H9 (cell line): ENCODE data around the gene APOA1. TPM values are rescaled to one million over a fixed set of nuclear protein-coding genes. Genes with fewer than 3 reads are reported as not detected.

Experiments used
- DNase-seq: peaks from one replicate; pipeline ENCODE4 v3.0.0-alpha.2; 2017
- H2AFZ ChIP-seq: one replicate; pipeline ENCODE4 v1.6.1; 2013; ENCODE audit warnings: mild to moderate bottlenecking, low read length, control low read depth, moderate library complexity
- H2AK5ac ChIP-seq: 2 replicates; pipeline ENCODE4 v1.6.1; 2013; ENCODE audit warnings: low read length, control low read depth, mixed read lengths; ENCODE audit not compliant: insufficient read length
- H2BK120ac ChIP-seq: one replicate; pipeline ENCODE4 v1.6.1; 2013; ENCODE audit warnings: low read depth, mild to moderate bottlenecking, low read length, control low read depth, inconsistent platforms; ENCODE audit not compliant: poor library complexity, severe bottlenecking
- H2BK12ac ChIP-seq: 2 replicates; pipeline ENCODE4 v1.6.1; 2013; ENCODE audit warnings: low read length, control low read depth, mixed read lengths, low read depth; ENCODE audit not compliant: insufficient read length
- H2BK15ac ChIP-seq: 2 replicates; pipeline ENCODE4 v1.6.1; 2013; ENCODE audit warnings: low read depth, low read length, control low read depth
- H2BK20ac ChIP-seq: one replicate; pipeline ENCODE4 v1.6.1; 2013; ENCODE audit warnings: low read depth, mild to moderate bottlenecking, low read length, control low read depth, inconsistent platforms; ENCODE audit not compliant: poor library complexity, severe bottlenecking
- H2BK5ac ChIP-seq: 2 replicates; pipeline ENCODE4 v1.6.1; 2013; ENCODE audit warnings: low read length, control low read depth, mixed read lengths; ENCODE audit not compliant: insufficient read length
- H3K14ac ChIP-seq: 2 replicates; pipeline ENCODE4 v1.6.1; 2013; ENCODE audit warnings: low read length, control low read depth; ENCODE audit not compliant: insufficient read depth
- H3K18ac ChIP-seq: 2 replicates; pipeline ENCODE4 v1.6.1; 2013; ENCODE audit warnings: low read depth, mild to moderate bottlenecking, mixed read lengths, low read length, control low read depth; ENCODE audit not compliant: insufficient read length
- H3K23ac ChIP-seq: 2 replicates; pipeline ENCODE4 v1.6.1; 2013; ENCODE audit warnings: low read length, control low read depth, mixed read lengths, low read depth; ENCODE audit not compliant: insufficient read length
- H3K23me2 ChIP-seq: 2 replicates; pipeline ENCODE4 v1.6.1; 2013; ENCODE audit warnings: low read depth, mild to moderate bottlenecking, mixed read lengths, low read length, control low read depth; ENCODE audit not compliant: insufficient read length, poor library complexity, severe bottlenecking
- H3K27ac ChIP-seq: 2 replicates; pipeline ENCODE4 v1.5.1; 2013; ENCODE audit warnings: low read length, control low read depth, mixed read lengths, low read depth; ENCODE audit not compliant: insufficient read length
- H3K27me3 ChIP-seq: 2 replicates; pipeline ENCODE4 v1.6.1; 2013; ENCODE audit warnings: low read length, control low read depth, inconsistent platforms; ENCODE audit not compliant: insufficient read depth
- H3K4ac ChIP-seq: 2 replicates; pipeline ENCODE4 v1.6.1; 2013; ENCODE audit warnings: low read depth, mild to moderate bottlenecking, control low read depth, inconsistent platforms, low read length, moderate library complexity
- H3K4me1 ChIP-seq: 2 replicates; pipeline ENCODE4 v1.6.1; 2013; ENCODE audit warnings: low read length, control low read depth, inconsistent platforms; ENCODE audit not compliant: insufficient read depth
- H3K4me2 ChIP-seq: 2 replicates; pipeline ENCODE4 v1.6.1; 2013; ENCODE audit warnings: low read length, control low read depth, mixed read lengths; ENCODE audit not compliant: insufficient read length, insufficient read depth
- H3K56ac ChIP-seq: 2 replicates; pipeline ENCODE4 v1.6.1; 2013; ENCODE audit warnings: low read depth, mild to moderate bottlenecking, mixed read lengths, low read length, control low read depth; ENCODE audit not compliant: insufficient read length
- H3K79me1 ChIP-seq: 2 replicates; pipeline ENCODE4 v1.6.1; 2013; ENCODE audit warnings: low read depth, mild to moderate bottlenecking, moderate library complexity, low read length, control low read depth, inconsistent platforms; ENCODE audit not compliant: insufficient read depth, poor library complexity, severe bottlenecking
- H3K79me2 ChIP-seq: 2 replicates; pipeline ENCODE4 v1.6.1; 2013; ENCODE audit warnings: low read length, control low read depth, inconsistent platforms; ENCODE audit not compliant: insufficient read depth
- H3K9ac ChIP-seq: 2 replicates; pipeline ENCODE4 v1.6.1; 2013; ENCODE audit warnings: low read length, control low read depth, mixed read lengths; ENCODE audit not compliant: insufficient read length; ENCODE audit errors: extremely low read depth
- H3K9me3 ChIP-seq: one replicate; pipeline ENCODE4 v1.6.1; 2013; ENCODE audit warnings: low read depth, low read length, inconsistent platforms; ENCODE audit not compliant: control insufficient read depth
- H3T11ph ChIP-seq: one replicate; pipeline ENCODE4 v1.6.1; 2013; ENCODE audit warnings: mild to moderate bottlenecking, low read length, control low read depth, inconsistent platforms
- H4K20me1 ChIP-seq: one replicate; pipeline ENCODE4 v1.6.1; 2013; ENCODE audit not compliant: control insufficient read depth, insufficient read length, insufficient read depth
- H4K5ac ChIP-seq: 2 replicates; pipeline ENCODE4 v1.6.1; 2013; ENCODE audit warnings: low read depth, mild to moderate bottlenecking, mixed read lengths, low read length, control low read depth; ENCODE audit not compliant: insufficient read length
- H4K8ac ChIP-seq: replicated peaks from 2 replicates; pipeline ENCODE4 v1.6.1; 2013; ENCODE audit warnings: low read length, control low read depth, mixed read lengths, low read depth; ENCODE audit not compliant: insufficient read length
- H4K91ac ChIP-seq: 2 replicates; pipeline ENCODE4 v1.6.1; 2013; ENCODE audit warnings: low read depth, mild to moderate bottlenecking, moderate library complexity, mixed read lengths, low read length, control low read depth; ENCODE audit not compliant: insufficient read length
- H3K27ac Mint-ChIP-seq, 3 experiments: 2 replicates in 2 of 3; 3 replicates in 1 of 3; pipeline ENCODE4 v1.8.0; 2020 to 2021; ENCODE audit warnings: mixed read lengths in 3 of 3, mild to moderate bottlenecking in 1 of 3, moderate library complexity in 1 of 3
- H3K27me3 Mint-ChIP-seq: 2 replicates; pipeline ENCODE4 v1.8.0; 2021; ENCODE audit warnings: low read depth, mild to moderate bottlenecking, moderate library complexity, mixed read lengths
- H3K36me3 Mint-ChIP-seq, 3 experiments: 2 replicates in 2 of 3; 3 replicates in 1 of 3; pipeline ENCODE4 v1.8.0; 2020 to 2021; ENCODE audit warnings: low read depth in 3 of 3, mixed read lengths in 3 of 3; ENCODE audit not compliant: insufficient read depth in 1 of 3
- H3K4me1 Mint-ChIP-seq, 2 experiments: 2 replicates each; pipeline ENCODE4 v1.8.0; 2020; ENCODE audit warnings: mixed read lengths in 2 of 2
- H3K4me3 Mint-ChIP-seq, 2 experiments: 2 replicates in 1 of 2; 3 replicates in 1 of 2; pipeline ENCODE4 v1.8.0; 2020 to 2021; ENCODE audit warnings: mild to moderate bottlenecking in 2 of 2, mixed read lengths in 2 of 2, moderate library complexity in 1 of 2
- H3K9me3 Mint-ChIP-seq, 2 experiments: 2 replicates in 1 of 2; 3 replicates in 1 of 2; pipeline ENCODE4 v1.8.0; 2020; ENCODE audit warnings: mild to moderate bottlenecking in 2 of 2, mixed read lengths in 2 of 2, moderate library complexity in 1 of 2
- WGBS: extraction: QIAGEN DNeasy Blood & Tissue Kit; methylation state at CpG from one replicate; pipeline ENCODE4 v1.1.7; 2013; ENCODE audit warnings: missing lambda C conversion rate, low lambda C conversion rate, mixed read lengths; ENCODE audit not compliant: insufficient read length; ENCODE audit errors: extremely low coverage; 5-methylcytosine and 5-hydroxymethylcytosine counted together
- total RNA-seq: library from RNA; stranded (reverse); gene quantifications from 2 replicates; pipeline ENCODE4 v1.2.1, GENCODE V29; 2021
- TF ChIP-seq, protein P1 (sequence below): fragments of 200-600 bp; sonication (generic); conservative IDR thresholded peaks from 3 replicates; pipeline ENCODE4 v1.8.0; 2021; ENCODE audit warnings: antibody characterized with exemption, mild to moderate bottlenecking

The APOA1 gene
- total RNA-seq, 1 experiment from 2014 or later: 0.68 TPM

- Histone ChIP-seq H2BK15ac (no peak overlapping the region), H2BK20ac (no peak overlapping the region), H3K14ac (no peak overlapping the region), H3T11ph (no peak overlapping the region), H3K79me2 (no peaks in the 10 kb centered on the region), H3K23me2 (no peaks in the 10 kb centered on the region), H3K9me3 (no peaks in the 10 kb centered on the region), H4K20me1 (peaks cover under 1% of the 10 kb centered on the region), H2BK5ac (no peak overlapping the region), H2AFZ (no peak overlapping the region), H2BK12ac (no peak overlapping the region), H3K27ac (no peak overlapping the region), H2BK120ac (no peak overlapping the region), H3K4me2 (no peak overlapping the region), H3K27me3 (no peaks in the 10 kb centered on the region), H3K56ac (no peak overlapping the region), H3K79me1 (no peaks in the 10 kb centered on the region), H4K8ac (no peak overlapping the region), H2AK5ac (no peak overlapping the region), H4K5ac (no peak overlapping the region), H3K4me1 (no peaks in the 10 kb centered on the region), H3K23ac (no peak overlapping the region), H3K4ac (no peak overlapping the region), H3K9ac (no peak overlapping the region), H3K18ac (no peak overlapping the region), H4K91ac (no peak overlapping the region)
- no peak overlapping the region; a peak in 1 of 7 replicates for H3K27ac Mint-ChIP-seq
- H3K4me1 Mint-ChIP-seq: 0 out of 4 replicates have a peak, but pooled peaks cover 0 to 4% of the 10 kb centered on the region in 2 experiments
- DNase-seq: no peak
- TF ChIP-seq, protein P1, sequence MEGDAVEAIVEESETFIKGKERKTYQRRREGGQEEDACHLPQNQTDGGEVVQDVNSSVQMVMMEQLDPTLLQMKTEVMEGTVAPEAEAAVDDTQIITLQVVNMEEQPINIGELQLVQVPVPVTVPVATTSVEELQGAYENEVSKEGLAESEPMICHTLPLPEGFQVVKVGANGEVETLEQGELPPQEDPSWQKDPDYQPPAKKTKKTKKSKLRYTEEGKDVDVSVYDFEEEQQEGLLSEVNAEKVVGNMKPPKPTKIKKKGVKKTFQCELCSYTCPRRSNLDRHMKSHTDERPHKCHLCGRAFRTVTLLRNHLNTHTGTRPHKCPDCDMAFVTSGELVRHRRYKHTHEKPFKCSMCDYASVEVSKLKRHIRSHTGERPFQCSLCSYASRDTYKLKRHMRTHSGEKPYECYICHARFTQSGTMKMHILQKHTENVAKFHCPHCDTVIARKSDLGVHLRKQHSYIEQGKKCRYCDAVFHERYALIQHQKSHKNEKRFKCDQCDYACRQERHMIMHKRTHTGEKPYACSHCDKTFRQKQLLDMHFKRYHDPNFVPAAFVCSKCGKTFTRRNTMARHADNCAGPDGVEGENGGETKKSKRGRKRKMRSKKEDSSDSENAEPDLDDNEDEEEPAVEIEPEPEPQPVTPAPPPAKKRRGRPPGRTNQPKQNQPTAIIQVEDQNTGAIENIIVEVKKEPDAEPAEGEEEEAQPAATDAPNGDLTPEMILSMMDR: no peak
- H3K4me3 Mint-ChIP-seq: no peak overlapping the region
- no CpG with 5 or more reads among the region's 7 CpGs for WGBS
- H3K9me3 Mint-ChIP-seq: no peaks in the 10 kb centered on the region
- no peaks in the 10 kb centered on the region for H3K27me3 Mint-ChIP-seq
- peaks cover 3 to 44% (median 44%) of the 10 kb centered on the region in 3 experiments for H3K36me3 Mint-ChIP-seq
Measured at GRCh38 chr11:116875194-116875593, 37.8 kb upstream of the APOA1 start.
